Heart right ventricle (tissue), 16 donors: Measurements from ENCODE around the gene ALK. TPM values are rescaled to one million over a fixed set of nuclear protein-coding genes. Genes with fewer than 3 reads are reported as not detected.

Experiments used
- ATAC-seq, 8 donors: fragments of 200-7000 bp; cut with Tn5 transposase; one replicate each; pipeline ENCODE4 v1.9.1; 2020; ENCODE audit warnings: mild to moderate bottlenecking in 8 of 8, moderate library complexity in 8 of 8, moderate number of reproducible peaks in 1 of 8
- DNase-seq, 2 donors: peaks; one replicate each; pipeline ENCODE4 v3.0.0-alpha.2; 2020
- H3K27ac ChIP-seq, 10 donors: fragments of 200-600 bp; sonication (generic) in 2 of 10; one replicate each; pipeline versions ENCODE4 v1.5.0 to v1.8.0; 2020 to 2022; ENCODE audit warnings: mild to moderate bottlenecking in 3 of 10
- H3K27me3 ChIP-seq, 7 donors: fragments of 200-600 bp; one replicate each; pipeline ENCODE4 v1.8.0; 2021 to 2022; ENCODE audit warnings: mild to moderate bottlenecking in 2 of 7
- H3K36me3 ChIP-seq, 9 donors: fragments of 200-600 bp; sonication (generic) in 1 of 9; one replicate each; pipeline versions ENCODE4 v1.5.0 to v1.8.0; 2020 to 2022; ENCODE audit warnings: mild to moderate bottlenecking in 2 of 9
- H3K4me1 ChIP-seq, 9 donors: fragments of 200-600 bp; sonication (generic) in 1 of 9; one replicate each; pipeline versions ENCODE4 v1.5.0 to v1.8.0; 2020 to 2022; ENCODE audit warnings: mild to moderate bottlenecking in 4 of 9
- H3K4me3 ChIP-seq, 10 donors: fragments of 200-600 bp; sonication (generic) in 2 of 10; one replicate each; pipeline versions ENCODE4 v1.5.0 to v1.8.0; 2020 to 2022; ENCODE audit warnings: mild to moderate bottlenecking in 7 of 10, moderate library complexity in 2 of 10
- H3K9me3 ChIP-seq, 11 donors: fragments of 200-600 bp in 10 of 11; sonication (generic) in 2 of 11; one replicate each; pipeline versions ENCODE4 v1.5.0 to v1.8.0; 2013 to 2022; ENCODE audit warnings: mild to moderate bottlenecking in 2 of 11, control low read depth in 1 of 11, moderate library complexity in 1 of 11
- WGBS, 2 donors: extraction: QIAGEN DNeasy Blood & Tissue Kit; methylation state at CpG; one replicate each; pipeline ENCODE4 v1.1.7; 2013; ENCODE audit warnings: inconsistent platforms in 1 of 2; 5-methylcytosine and 5-hydroxymethylcytosine counted together
- intact Hi-C, 10 donors: fragments of 100-400 bp; cut with DNase I; formaldehyde crosslinking; loops; one replicate each; pipeline versions ENCODE4 v1.11.1 to v1.14.2; 2022
- polyA plus RNA-seq, 2 donors: library from polyadenylated mRNA; stranded (reverse); fragments of 200-250 nt; gene quantifications; one replicate each; pipeline ENCODE4 v1.2.3, GENCODE V29; 2013
- total RNA-seq, 10 donors: library from RNA; stranded (reverse); fragmentation: NEBNext Ultra II Directional in 3 of 10; extraction: Animal tissue kit (Norgen Biotek cat#: 25700) in 3 of 10; gene quantifications; one replicate each; pipeline versions ENCODE4 v1.2.1 to v1.2.4, GENCODE V29; 2021 to 2023
- TF ChIP-seq, protein P1 (sequence below), 9 donors: fragments of 200-600 bp; sonication (generic) in 2 of 9; IDR thresholded peaks; one replicate each; pipeline versions ENCODE4 v1.5.0 to v1.8.0; 2021 to 2022; ENCODE audit warnings: antibody characterized with exemption in 9 of 9, mild to moderate bottlenecking in 5 of 9, moderate library complexity in 1 of 9
- donor health status: Arrhythmogenic right ventricular cardiomyopathy.
- donor health status: ischemic (EF 13 %, LVEDD 7.1; RV severe dilation, severe dysfunction).
- donor health status: healthy with polysubstance abuse.
- donor health status: DM: no; HTN: yes; CAD: no.
- donor health status: DM: no; HTN: no; CAD: no.
- donor health status: ischemic (EF 25% LVEDD 6.9; RV normal size, moderate dysfunction).
- donor health status: ischemic (EF 25% LVEDD 5.7; RV mildly dilated, moderate dysfunction).
- donor health status: healthy.
- donor health status: DM: yes; HTN: yes; CAD: no.
- donor health status: Ischemic cardiomyopathy.
- donor health status: ischemic (EF 35%, LVEDD 5.7; RV mildly dilated, moderate dysfunction).
- donor health status: nonischemic (EF 11% LVEDD 7.7; RV severe dilation, severe dysfunction).
- donor health status: DM: yes; HTN: yes; CAD: no.
- donor health status: PGD.
- donor health status: ischemic (EF 29% LVEDD 5.4; RV normal size, mild dysfunction).
- donor health status: nonischemic (EF 23%, LVEDD 6.1; RV moderate dilation, normal function).

The ALK gene
- total and polyA plus RNA-seq, 12 donors, result 0.01 to 0.24 (median 0.08) TPM; not detected in 7

DNA sequence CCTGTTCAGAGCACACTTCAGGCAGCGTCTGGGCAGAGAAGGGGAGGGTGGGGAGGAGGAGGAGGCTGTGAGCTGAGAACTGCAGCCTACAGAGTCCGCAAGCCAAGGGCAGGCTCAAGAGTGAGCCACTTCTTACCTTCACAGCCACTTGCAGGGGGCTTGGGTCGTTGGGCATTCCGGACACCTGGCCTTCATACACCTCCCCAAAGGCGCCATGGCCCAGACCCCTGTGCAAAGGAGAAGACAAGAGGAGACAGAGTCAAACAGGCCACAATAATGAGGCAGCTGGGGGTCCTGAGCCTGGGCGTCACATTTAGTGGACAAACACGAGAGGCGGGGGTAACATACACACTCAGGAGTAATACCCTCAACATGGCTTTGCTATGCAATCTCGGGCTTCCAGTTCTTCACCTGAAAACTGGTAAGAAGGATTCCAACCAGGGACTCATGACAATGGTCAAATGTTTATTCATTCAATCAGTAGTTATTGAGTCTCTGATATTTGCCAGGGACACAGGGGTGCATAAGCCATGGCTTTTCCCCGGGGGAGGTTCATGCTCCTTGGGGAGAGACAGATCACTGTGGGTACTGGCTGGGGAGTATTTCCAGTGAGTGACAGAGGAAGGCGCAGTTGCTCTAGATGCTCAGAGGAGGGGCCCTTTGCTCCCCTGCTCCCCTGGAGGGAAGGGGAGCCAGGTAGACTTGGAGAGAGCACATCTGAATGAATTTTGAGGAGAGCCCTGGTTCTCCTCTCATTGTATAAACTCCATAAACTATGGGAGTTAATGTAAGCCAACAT, 698.8 kb downstream of the ALK start:
- intact Hi-C loops, result no loop called here
- Histone ChIP-seq H3K36me3 (no peaks in the 10 kb centered on the region), H3K4me1 (peaks cover 0 to 18% (median 0%) of the 10 kb centered on the region in 9 donors), H3K27me3 (peaks cover 0 to 43% (median 27%) of the 10 kb centered on the region in 7 donors), H3K27ac (no peak overlapping the region), H3K9me3 (no peaks in the 10 kb centered on the region), H3K4me3 (no peak overlapping the region)
- DNase-seq, result no peak
- WGBS, 2 donors, result 80 to 86% methylated on average over 11 of the region's 11 CpGs
- no peak for ATAC-seq
- TF ChIP-seq, protein P1, sequence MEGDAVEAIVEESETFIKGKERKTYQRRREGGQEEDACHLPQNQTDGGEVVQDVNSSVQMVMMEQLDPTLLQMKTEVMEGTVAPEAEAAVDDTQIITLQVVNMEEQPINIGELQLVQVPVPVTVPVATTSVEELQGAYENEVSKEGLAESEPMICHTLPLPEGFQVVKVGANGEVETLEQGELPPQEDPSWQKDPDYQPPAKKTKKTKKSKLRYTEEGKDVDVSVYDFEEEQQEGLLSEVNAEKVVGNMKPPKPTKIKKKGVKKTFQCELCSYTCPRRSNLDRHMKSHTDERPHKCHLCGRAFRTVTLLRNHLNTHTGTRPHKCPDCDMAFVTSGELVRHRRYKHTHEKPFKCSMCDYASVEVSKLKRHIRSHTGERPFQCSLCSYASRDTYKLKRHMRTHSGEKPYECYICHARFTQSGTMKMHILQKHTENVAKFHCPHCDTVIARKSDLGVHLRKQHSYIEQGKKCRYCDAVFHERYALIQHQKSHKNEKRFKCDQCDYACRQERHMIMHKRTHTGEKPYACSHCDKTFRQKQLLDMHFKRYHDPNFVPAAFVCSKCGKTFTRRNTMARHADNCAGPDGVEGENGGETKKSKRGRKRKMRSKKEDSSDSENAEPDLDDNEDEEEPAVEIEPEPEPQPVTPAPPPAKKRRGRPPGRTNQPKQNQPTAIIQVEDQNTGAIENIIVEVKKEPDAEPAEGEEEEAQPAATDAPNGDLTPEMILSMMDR (IDR thresholded peaks at IDR 0.05), result no peak

DNA sequence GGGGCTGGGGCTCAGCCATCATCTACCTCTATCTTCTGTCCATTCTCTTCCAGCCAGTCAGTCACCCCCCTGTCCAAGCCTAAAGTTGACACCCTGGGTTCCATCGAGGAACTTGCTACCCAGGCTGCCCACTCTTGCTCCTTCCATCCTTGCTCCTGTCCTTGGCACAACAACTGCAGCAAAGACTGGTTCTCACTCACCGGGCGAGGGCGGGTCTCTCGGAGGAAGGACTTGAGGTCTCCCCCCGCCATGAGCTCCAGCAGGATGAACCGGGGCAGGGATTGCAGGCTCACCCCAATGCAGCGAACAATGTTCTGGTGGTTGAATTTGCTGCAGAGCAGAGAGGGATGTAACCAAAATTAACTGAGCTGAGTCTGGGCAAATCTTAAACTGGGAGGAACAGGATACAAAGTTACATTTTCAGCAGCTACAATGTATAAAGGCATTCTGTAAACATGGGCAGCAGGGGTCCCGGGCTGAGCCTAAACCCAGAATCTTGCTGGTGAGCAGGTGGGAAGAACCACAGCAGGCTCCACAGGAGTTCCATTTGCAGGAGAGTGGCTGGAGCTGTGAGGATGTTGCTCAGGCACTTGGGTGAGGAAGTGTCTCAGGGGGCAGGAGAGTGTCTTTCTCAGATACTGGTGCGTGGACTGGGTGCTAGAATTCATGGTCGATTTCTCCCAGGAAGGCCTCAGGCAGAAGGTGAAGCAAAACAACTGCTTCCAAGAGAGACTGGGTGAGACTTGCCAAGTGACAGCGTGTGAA, 700.7 kb downstream of the ALK start:
- intact Hi-C loops, result no loop called here
- TF ChIP-seq, protein P1 (IDR thresholded peaks at IDR 0.05), result no peak
- no peaks in the 10 kb centered on the region for H3K36me3 ChIP-seq
- DNase-seq (no peak), ATAC-seq (no peak)
- WGBS, 2 donors, result 78 to 88% methylated on average over 12 of the region's 12 CpGs
- no peaks in the 10 kb centered on the region for H3K9me3 ChIP-seq
- no peak overlapping the region for H3K4me3 ChIP-seq
- peaks cover 0 to 25% (median 9%) of the 10 kb centered on the region in 7 donors for H3K27me3 ChIP-seq
- H3K4me1 ChIP-seq, result peaks cover 0 to 18% (median 0%) of the 10 kb centered on the region in 9 donors
- no peak overlapping the region for H3K27ac ChIP-seq

DNA sequence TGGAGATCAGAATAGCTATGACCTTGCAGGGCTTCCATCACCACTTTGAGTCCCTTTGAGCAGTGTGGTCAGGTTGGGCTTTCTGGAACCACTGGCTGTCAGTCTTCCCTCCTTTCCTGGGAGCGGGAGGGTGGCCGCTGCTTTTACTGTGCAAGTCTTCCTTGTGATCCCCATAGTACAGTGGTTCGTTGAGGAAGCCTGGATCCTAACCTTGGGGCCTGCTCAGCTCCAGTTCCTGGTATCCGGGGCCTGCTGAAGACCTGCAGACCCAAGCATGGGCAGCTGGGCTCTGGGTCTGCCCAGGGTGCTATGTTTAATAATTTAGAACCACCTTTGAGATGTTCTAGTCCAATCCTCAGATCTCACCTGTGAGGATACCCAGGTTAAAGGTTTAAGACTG, 702.0 kb downstream of the ALK start:
- no peaks in the 10 kb centered on the region for H3K36me3 ChIP-seq
- H3K9me3 ChIP-seq, result no peaks in the 10 kb centered on the region
- H3K27me3 ChIP-seq, result peaks cover 0 to 17% (median 0%) of the 10 kb centered on the region in 7 donors
- no peak overlapping the region for H3K27ac ChIP-seq
- DNase-seq (no peak), ATAC-seq (no peak)
- H3K4me1 ChIP-seq, result peaks cover 0 to 14% (median 0%) of the 10 kb centered on the region in 9 donors
- no peak overlapping the region for H3K4me3 ChIP-seq
- TF ChIP-seq, protein P1 (IDR thresholded peaks at IDR 0.05), result no peak
- WGBS, 2 donors, result 77 to 89% methylated on average over 4 of the region's 4 CpGs
- intact Hi-C loops, result no loop called here

DNA sequence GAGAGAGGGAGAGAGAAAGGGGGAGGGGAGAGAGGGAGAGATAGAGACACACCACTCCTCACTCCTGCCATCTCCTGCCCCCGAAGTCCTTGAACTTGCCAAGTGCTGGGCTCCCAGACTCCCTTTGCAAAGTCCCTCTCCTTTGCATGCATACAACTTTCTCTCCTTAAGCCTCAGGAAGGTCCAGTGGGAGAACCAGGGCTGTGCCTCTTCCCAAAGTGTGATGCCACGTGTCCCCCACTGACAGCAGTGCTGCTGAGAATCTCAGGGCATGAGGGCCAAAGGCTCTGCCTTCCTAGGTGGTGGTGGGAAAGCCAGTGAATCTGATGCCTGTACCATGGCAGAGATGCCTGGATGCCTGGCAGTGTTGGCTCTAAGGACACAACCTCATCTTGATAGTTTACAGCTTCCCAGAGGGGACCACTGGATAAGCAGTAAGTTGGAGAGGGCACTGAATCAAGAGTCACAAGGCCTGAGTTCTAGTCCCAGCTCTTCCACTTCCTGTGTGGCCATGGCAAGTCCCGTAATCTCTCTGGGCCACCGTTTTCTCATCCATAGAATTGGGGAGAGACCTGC, 702.7 kb downstream of the ALK start:
- ATAC-seq, result no peak
- H3K27me3 ChIP-seq, result peaks cover 0 to 17% (median 0%) of the 10 kb centered on the region in 7 donors
- H3K4me1 ChIP-seq, result peaks cover 0 to 7% (median 0%) of the 10 kb centered on the region in 9 donors
- intact Hi-C loops, result no loop called here
- no peaks in the 10 kb centered on the region for H3K36me3 ChIP-seq
- no peaks in the 10 kb centered on the region for H3K9me3 ChIP-seq
- no peak overlapping the region for H3K27ac ChIP-seq
- 77 to 84% methylated on average over 4 of the region's 4 CpGs for WGBS, 2 donors
- TF ChIP-seq, protein P1 (IDR thresholded peaks at IDR 0.05), result no peak
- DNase-seq, result no peak
- no peak overlapping the region for H3K4me3 ChIP-seq
